Lower leg skin (tissue), 3 donors: Measurements from ENCODE around the gene SNTN.

Source experiments
- CTCF ChIP-seq, 3 donors: fragments of 450-650 bp; IDR thresholded peaks; one replicate each; pipeline ENCODE4 v1.5.1; 2016; ENCODE audit warnings: antibody characterized with exemption in 3 of 3, mild to moderate bottlenecking in 3 of 3, moderate library complexity in 2 of 3
- POLR2A ChIP-seq, 2 donors: fragments of 450-650 bp; IDR thresholded peaks; one replicate each; pipeline ENCODE4 v1.6.1; 2016 to 2017; ENCODE audit warnings: antibody characterized with exemption in 2 of 2, mild to moderate bottlenecking in 1 of 2, moderate library complexity in 1 of 2

GRCh38 chr3:63624941-63625560 lies 27.4 kb upstream of the SNTN start:
- TF ChIP-seq CTCF (IDR thresholded peaks at IDR 0.05) (no peak), POLR2A (IDR thresholded peaks at IDR 0.05) (no peak)
